ENCODE data around the gene SLC6A15. TPM values are rescaled to one million over a fixed set of nuclear protein-coding genes. Genes with fewer than 3 reads are reported as not detected.

The SLC6A15 gene
- total and polyA plus RNA-seq, 2 of the 8 experiments (the other 6 are each of a cell fraction or from before 2014, with no cell fraction given): 3.1 to 42.0 TPM

DNA sequence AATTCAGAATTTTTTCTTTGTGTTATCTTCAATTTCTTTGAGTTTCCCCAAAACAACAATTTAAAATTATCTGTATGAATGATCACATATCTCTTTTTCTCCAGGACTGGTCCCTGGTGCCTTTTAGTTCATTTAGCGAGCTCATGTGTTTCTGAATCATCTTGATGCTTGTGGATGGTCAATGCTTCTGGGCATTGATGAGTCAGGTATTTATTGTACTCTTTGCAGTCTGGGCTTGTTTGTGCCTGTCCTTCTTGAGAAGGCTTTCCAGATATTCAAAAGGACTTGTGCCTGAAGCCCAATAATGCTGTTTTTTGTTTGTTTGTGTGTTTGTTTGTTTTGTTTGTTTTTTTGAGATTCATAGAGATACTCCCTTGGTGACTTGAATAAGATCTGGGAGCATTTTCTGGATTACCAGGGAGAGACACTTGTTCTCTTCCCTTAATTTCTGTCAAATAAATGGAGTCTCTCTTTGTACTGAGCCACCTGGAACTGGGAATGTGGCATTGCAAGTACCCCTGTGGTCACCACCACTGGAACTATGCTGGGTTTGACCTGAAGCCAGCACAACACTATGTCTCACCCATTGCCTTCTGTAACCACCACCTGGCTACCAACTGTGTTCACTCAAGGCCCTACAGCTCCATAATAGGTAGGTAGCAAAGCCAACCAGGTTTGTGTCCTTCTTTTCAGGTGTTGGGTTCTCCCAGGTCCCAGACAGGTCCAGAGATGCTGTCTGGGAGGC, 56.3 kb downstream of the SLC6A15 start (continued):
- no peak for TF ChIP-seq ZNF274 (IDR thresholded peaks at IDR 0.05; ENCODE audit: borderline replicate concordance, extremely low read depth, low read length)
- no peak for TF ChIP-seq SP4 (IDR thresholded peaks at IDR 0.05; ENCODE audit: low read length)
- no peak for TF ChIP-seq GTF2F1 (IDR thresholded peaks at IDR 0.05; ENCODE audit: borderline replicate concordance, low read depth, low read length)
- TF ChIP-seq KDM1A (IDR thresholded peaks at IDR 0.05; ENCODE audit: borderline replicate concordance, low read length): no peak
- TF ChIP-seq CHD1 (IDR thresholded peaks at IDR 0.05; ENCODE audit: low read depth, low read length): no peak
- no peak for TF ChIP-seq KDM5A (IDR thresholded peaks at IDR 0.05; ENCODE audit: low read length)
